ENCODE results near the gene RMND1.
"Not testable (repeated sequence)": the region's sequence is repeated elsewhere in the genome, so short reads cannot be mapped to it uniquely, and the experiment has no call there.

RMND1 gene

GRCh38 chr6:151388236-151388635 lies 63.7 kb downstream of the RMND1 start:
- peaks cover 84% of the 10 kb centered on the region for H3K79me2 ChIP-seq (ENCODE audit: low read length)
- peaks cover 18% of the 10 kb centered on the region for H3K4me1 ChIP-seq (ENCODE audit: low read length)
- TF ChIP-seq CTCF (IDR thresholded peaks at IDR 0.05; ENCODE audit: low read depth, low read length), result no peak
- TF ChIP-seq EZH2phosphoT487 (IDR thresholded peaks at IDR 0.05; ENCODE audit: low read depth), result no peak
- no peaks in the 10 kb centered on the region for H3K9me3 ChIP-seq (ENCODE audit: insufficient read depth, low read length)
- no peak overlapping the region for H3K4me3 ChIP-seq (ENCODE audit: low read length)
- H3K27me3 ChIP-seq (ENCODE audit: low read depth, low read length), result no peaks in the 10 kb centered on the region
- no peak overlapping the region for H2AFZ ChIP-seq (ENCODE audit: low read depth, low read length)
- no peak overlapping the region for H3K9ac ChIP-seq (ENCODE audit: low read length)
- no peak overlapping the region for H3K27ac ChIP-seq (ENCODE audit: low read length)
- peaks cover 13% of the 10 kb centered on the region for H4K20me1 ChIP-seq (ENCODE audit: insufficient read depth, low read length)
- H3K36me3 ChIP-seq (replicated peaks; ENCODE audit: low read depth, low read length), result peaks cover 6% of the 10 kb centered on the region
- H3K4me2 ChIP-seq (ENCODE audit: low read length), result no peak overlapping the region

- no peaks in the 10 kb centered on the region for H3K27me3 ChIP-seq (ENCODE audit: low read depth, low read length)
- no peak overlapping the region for H3K27ac ChIP-seq (ENCODE audit: low read length)
- H3K9ac ChIP-seq (ENCODE audit: low read length), result no peak overlapping the region
- peaks cover 9% of the 10 kb centered on the region for H3K4me1 ChIP-seq (ENCODE audit: low read length)
- no peak overlapping the region for H3K4me3 ChIP-seq (ENCODE audit: low read length)
- no peak overlapping the region for H2AFZ ChIP-seq (ENCODE audit: low read depth, low read length)
- TF ChIP-seq EZH2phosphoT487 (IDR thresholded peaks at IDR 0.05; ENCODE audit: low read depth), result no peak
- no peak for TF ChIP-seq CTCF (IDR thresholded peaks at IDR 0.05; ENCODE audit: low read depth, low read length)
- H3K36me3 ChIP-seq (replicated peaks; ENCODE audit: low read depth, low read length), result peaks cover 5% of the 10 kb centered on the region
- H3K9me3 ChIP-seq (ENCODE audit: insufficient read depth, low read length), result no peaks in the 10 kb centered on the region
- peaks cover 4% of the 10 kb centered on the region for H4K20me1 ChIP-seq (ENCODE audit: insufficient read depth, low read length)
- peaks cover 78% of the 10 kb centered on the region for H3K79me2 ChIP-seq (ENCODE audit: low read length)
- no peak overlapping the region for H3K4me2 ChIP-seq (ENCODE audit: low read length)
These were observed 64.6 kb downstream of the RMND1 start for GRCh38 chr6:151387175-151387970.

GRCh38 chr6:151385177-151385576 lies 66.7 kb downstream of the RMND1 start:
- no peak overlapping the region for H3K4me3 ChIP-seq (ENCODE audit: low read length)
- no peaks in the 10 kb centered on the region for H3K9me3 ChIP-seq (ENCODE audit: insufficient read depth, low read length)
- TF ChIP-seq CTCF (IDR thresholded peaks at IDR 0.05; ENCODE audit: low read depth, low read length) (no peak), EZH2phosphoT487 (IDR thresholded peaks at IDR 0.05; ENCODE audit: low read depth) (no peak)
- H2AFZ ChIP-seq (ENCODE audit: low read depth, low read length), result no peak overlapping the region
- no peak overlapping the region for H3K4me2 ChIP-seq (ENCODE audit: low read length)
- no peaks in the 10 kb centered on the region for H3K27me3 ChIP-seq (ENCODE audit: low read depth, low read length)
- peaks cover 80% of the 10 kb centered on the region for H3K79me2 ChIP-seq (ENCODE audit: low read length)
- H3K4me1 ChIP-seq (ENCODE audit: low read length), result peaks cover 15% of the 10 kb centered on the region
- peaks cover 5% of the 10 kb centered on the region for H3K36me3 ChIP-seq (replicated peaks; ENCODE audit: low read depth, low read length)
- 0 out of 2 replicates have a peak, but pooled peaks cover 6% of the 10 kb centered on the region for H4K20me1 ChIP-seq (ENCODE audit: insufficient read depth, low read length)
- H3K27ac ChIP-seq (ENCODE audit: low read length), result no peak overlapping the region
- no peak overlapping the region for H3K9ac ChIP-seq (ENCODE audit: low read length)

- Histone ChIP-seq H3K27ac (ENCODE audit: low read length) (no peak overlapping the region), H3K27me3 (ENCODE audit: low read depth, low read length) (no peaks in the 10 kb centered on the region), H3K9ac (ENCODE audit: low read length) (no peak overlapping the region), H3K79me2 (ENCODE audit: low read length) (peaks cover 84% of the 10 kb centered on the region), H3K4me2 (ENCODE audit: low read length) (no peak overlapping the region), H2AFZ (ENCODE audit: low read depth, low read length) (no peak overlapping the region), H4K20me1 (ENCODE audit: insufficient read depth, low read length) (0 out of 2 replicates have a peak, but pooled peaks cover 6% of the 10 kb centered on the region), H3K4me1 (ENCODE audit: low read length) (peaks cover 15% of the 10 kb centered on the region), H3K4me3 (ENCODE audit: low read length) (no peak overlapping the region), H3K36me3 (replicated peaks; ENCODE audit: low read depth, low read length) (peaks cover 5% of the 10 kb centered on the region), H3K9me3 (ENCODE audit: insufficient read depth, low read length) (no peaks in the 10 kb centered on the region)
- TF ChIP-seq EZH2phosphoT487 (IDR thresholded peaks at IDR 0.05; ENCODE audit: low read depth) (no peak), CTCF (IDR thresholded peaks at IDR 0.05; ENCODE audit: low read depth, low read length) (no peak)
These were observed 67.8 kb downstream of the RMND1 start for GRCh38 chr6:151384151-151384550.

GRCh38 chr6:151382631-151383030 lies 69.3 kb downstream of the RMND1 start:
- not testable (repeated sequence) for H3K36me3 ChIP-seq (replicated peaks; ENCODE audit: low read depth, low read length); H3K4me1 ChIP-seq (ENCODE audit: low read length); H3K4me2 ChIP-seq (ENCODE audit: low read length); H3K27me3 ChIP-seq (ENCODE audit: low read depth, low read length); H2AFZ ChIP-seq (ENCODE audit: low read depth, low read length); H3K9me3 ChIP-seq (ENCODE audit: insufficient read depth, low read length); H3K9ac ChIP-seq (ENCODE audit: low read length); H4K20me1 ChIP-seq (ENCODE audit: insufficient read depth, low read length); H3K27ac ChIP-seq (ENCODE audit: low read length); H3K4me3 ChIP-seq (ENCODE audit: low read length)
- peaks cover 84% of the 10 kb centered on the region for H3K79me2 ChIP-seq (ENCODE audit: low read length)
